GM12872 (cell line): Measurements from ENCODE around the gene USP4.

Experiments used
- CTCF ChIP-seq: IDR thresholded peaks from 3 replicates; pipeline ENCODE4 v1.5.1; 2011; ENCODE audit warnings: low read depth, mild to moderate bottlenecking, low read length, moderate library complexity; ENCODE audit not compliant: insufficient read depth

Gene USP4

GRCh38 chr3:49378249-49378895, 38.5 kb upstream of the USP4 start:
- TF ChIP-seq CTCF: no peak

- TF ChIP-seq CTCF: no peak
Measured at GRCh38 chr3:49377483-49377882, 37.6 kb upstream of the USP4 start.

- TF ChIP-seq CTCF: no peak
Measured at GRCh38 chr3:49371946-49372345, 32.1 kb upstream of the USP4 start.

GRCh38 chr3:49370585-49371290, 30.9 kb upstream of the USP4 start:
- no peak for TF ChIP-seq CTCF

GRCh38 chr3:49362561-49362960, 22.7 kb upstream of the USP4 start:
- no peak for TF ChIP-seq CTCF

- no peak for TF ChIP-seq CTCF
Measured at GRCh38 chr3:49359623-49360022, 19.8 kb upstream of the USP4 start.

- TF ChIP-seq CTCF: no peak
Measured at GRCh38 chr3:49358884-49359225, 19.0 kb upstream of the USP4 start.
